Ovary (tissue), 3 donors: ENCODE data around the gene PRR13.

Experiments
- POLR2A ChIP-seq: fragments of 450-650 bp; IDR thresholded peaks from one replicate; pipeline ENCODE4 v1.6.1; 2017; ENCODE audit warnings: antibody characterized with exemption, mild to moderate bottlenecking, moderate library complexity
- TF ChIP-seq, protein P1 (sequence below), 3 donors: fragments of 450-650 bp in 2 of 3; fragments of 200-600 bp in 1 of 3; IDR thresholded peaks; one replicate each; pipeline versions ENCODE4 v1.5.1 to v1.8.0; 2016 to 2022; ENCODE audit warnings: antibody characterized with exemption in 3 of 3, mild to moderate bottlenecking in 1 of 3
- donor health status: DM: no; HTN: no; CAD: no.

DNA sequence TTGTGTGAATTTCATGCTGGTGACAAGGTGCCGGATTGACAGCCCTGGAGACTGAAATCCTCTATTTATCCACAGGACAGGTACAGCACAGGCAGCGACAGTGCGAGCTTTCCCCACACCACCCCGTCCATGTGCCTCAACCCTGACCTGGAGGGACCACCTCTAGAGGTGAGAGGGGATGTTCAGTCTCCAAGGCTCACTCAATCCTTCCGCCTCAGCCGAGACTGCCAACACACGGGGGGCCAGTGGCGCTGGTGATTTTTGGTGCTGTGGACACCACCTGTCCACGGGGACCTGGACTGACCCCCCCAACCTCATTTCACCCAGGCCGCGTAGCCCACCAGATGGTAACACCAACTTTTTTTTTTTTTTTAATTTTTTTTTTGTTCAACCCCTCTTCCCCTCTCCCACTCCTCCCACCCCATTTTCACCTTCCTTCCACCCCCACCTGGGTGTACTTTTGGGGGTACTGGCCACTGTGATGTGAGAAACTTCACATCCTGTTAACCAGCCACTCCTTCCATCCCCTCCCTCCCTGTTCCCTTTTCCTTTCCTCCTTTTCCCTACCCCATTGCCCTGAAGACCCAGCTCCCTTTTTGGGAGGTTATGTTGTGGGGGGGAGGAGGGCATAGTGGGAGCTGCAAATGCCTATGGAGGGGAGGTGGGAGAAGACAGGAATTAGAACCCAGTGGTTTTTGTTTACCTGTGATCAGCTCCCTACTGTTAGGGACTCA, 23.3 kb downstream of the PRR13 start:
- TF ChIP-seq, protein P1, sequence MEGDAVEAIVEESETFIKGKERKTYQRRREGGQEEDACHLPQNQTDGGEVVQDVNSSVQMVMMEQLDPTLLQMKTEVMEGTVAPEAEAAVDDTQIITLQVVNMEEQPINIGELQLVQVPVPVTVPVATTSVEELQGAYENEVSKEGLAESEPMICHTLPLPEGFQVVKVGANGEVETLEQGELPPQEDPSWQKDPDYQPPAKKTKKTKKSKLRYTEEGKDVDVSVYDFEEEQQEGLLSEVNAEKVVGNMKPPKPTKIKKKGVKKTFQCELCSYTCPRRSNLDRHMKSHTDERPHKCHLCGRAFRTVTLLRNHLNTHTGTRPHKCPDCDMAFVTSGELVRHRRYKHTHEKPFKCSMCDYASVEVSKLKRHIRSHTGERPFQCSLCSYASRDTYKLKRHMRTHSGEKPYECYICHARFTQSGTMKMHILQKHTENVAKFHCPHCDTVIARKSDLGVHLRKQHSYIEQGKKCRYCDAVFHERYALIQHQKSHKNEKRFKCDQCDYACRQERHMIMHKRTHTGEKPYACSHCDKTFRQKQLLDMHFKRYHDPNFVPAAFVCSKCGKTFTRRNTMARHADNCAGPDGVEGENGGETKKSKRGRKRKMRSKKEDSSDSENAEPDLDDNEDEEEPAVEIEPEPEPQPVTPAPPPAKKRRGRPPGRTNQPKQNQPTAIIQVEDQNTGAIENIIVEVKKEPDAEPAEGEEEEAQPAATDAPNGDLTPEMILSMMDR (IDR thresholded peaks at IDR 0.05): no peak
- TF ChIP-seq POLR2A: no peak
